ENCODE measurements around the gene MIOX.
A peak's percentile ranks its signal among the peaks of the same experiment; 100 is the strongest.

The MIOX gene

DNA sequence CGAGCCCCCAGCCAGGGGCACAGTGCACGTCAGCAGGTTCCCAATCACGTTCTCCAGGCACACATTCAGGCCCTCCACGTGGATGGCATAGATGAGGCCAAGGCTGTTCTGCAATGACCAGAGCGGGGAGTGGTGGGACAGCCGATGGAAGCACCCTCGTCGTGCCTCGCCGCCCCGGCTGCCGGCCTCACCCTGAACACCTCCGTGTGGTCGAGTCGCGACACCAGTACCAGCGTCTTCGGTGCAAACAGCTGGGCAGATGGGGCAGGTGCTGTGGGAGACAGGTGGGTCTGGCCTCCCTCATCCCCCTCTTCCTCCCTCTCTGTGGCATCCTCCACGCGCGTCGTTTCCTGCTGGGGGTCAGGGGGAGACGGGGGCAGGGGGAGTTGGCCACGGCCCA is 19.3 kb upstream of the MIOX start:
- peaks cover 18% of the 10 kb centered on the region for H3F3A ChIP-seq (ENCODE audit: control insufficient read depth, insufficient read depth)
- no peak overlapping the region for H3K4me2 ChIP-seq (ENCODE audit: low read length)
- no peaks in the 10 kb centered on the region for H4K20me1 ChIP-seq (ENCODE audit: control insufficient read depth, insufficient read depth, low read depth, low read length)
- TF ChIP-seq, protein P1, sequence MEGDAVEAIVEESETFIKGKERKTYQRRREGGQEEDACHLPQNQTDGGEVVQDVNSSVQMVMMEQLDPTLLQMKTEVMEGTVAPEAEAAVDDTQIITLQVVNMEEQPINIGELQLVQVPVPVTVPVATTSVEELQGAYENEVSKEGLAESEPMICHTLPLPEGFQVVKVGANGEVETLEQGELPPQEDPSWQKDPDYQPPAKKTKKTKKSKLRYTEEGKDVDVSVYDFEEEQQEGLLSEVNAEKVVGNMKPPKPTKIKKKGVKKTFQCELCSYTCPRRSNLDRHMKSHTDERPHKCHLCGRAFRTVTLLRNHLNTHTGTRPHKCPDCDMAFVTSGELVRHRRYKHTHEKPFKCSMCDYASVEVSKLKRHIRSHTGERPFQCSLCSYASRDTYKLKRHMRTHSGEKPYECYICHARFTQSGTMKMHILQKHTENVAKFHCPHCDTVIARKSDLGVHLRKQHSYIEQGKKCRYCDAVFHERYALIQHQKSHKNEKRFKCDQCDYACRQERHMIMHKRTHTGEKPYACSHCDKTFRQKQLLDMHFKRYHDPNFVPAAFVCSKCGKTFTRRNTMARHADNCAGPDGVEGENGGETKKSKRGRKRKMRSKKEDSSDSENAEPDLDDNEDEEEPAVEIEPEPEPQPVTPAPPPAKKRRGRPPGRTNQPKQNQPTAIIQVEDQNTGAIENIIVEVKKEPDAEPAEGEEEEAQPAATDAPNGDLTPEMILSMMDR (IDR thresholded peaks at IDR 0.05; ENCODE audit: low read depth, low read length, poor library complexity, severe bottlenecking) = no peak
- TF ChIP-seq EZH2phosphoT487 (IDR thresholded peaks at IDR 0.05; ENCODE audit: borderline replicate concordance, low read length) = no peak
- H3K27me3 ChIP-seq (ENCODE audit: control insufficient read depth, low read length) = no peaks in the 10 kb centered on the region
- peaks cover 46% of the 10 kb centered on the region for H3K4me1 ChIP-seq (ENCODE audit: control insufficient read depth, low read length)
- no peak overlapping the region for H3K27ac ChIP-seq (ENCODE audit: low read depth, low read length)
- H3K36me3 ChIP-seq (ENCODE audit: control insufficient read depth, low read length) = peaks cover 89% of the 10 kb centered on the region
- no peaks in the 10 kb centered on the region for H3K9me2 ChIP-seq (replicated peaks; ENCODE audit: control insufficient read depth, low read length)
- no peaks in the 10 kb centered on the region for H3K9me3 ChIP-seq (ENCODE audit: control insufficient read depth, insufficient read depth, low read length)
- no peak overlapping the region for H3K4me3 ChIP-seq (ENCODE audit: low read length)
- peaks cover 62% of the 10 kb centered on the region for H3K79me2 ChIP-seq (ENCODE audit: control insufficient read depth, low read length)

DNA sequence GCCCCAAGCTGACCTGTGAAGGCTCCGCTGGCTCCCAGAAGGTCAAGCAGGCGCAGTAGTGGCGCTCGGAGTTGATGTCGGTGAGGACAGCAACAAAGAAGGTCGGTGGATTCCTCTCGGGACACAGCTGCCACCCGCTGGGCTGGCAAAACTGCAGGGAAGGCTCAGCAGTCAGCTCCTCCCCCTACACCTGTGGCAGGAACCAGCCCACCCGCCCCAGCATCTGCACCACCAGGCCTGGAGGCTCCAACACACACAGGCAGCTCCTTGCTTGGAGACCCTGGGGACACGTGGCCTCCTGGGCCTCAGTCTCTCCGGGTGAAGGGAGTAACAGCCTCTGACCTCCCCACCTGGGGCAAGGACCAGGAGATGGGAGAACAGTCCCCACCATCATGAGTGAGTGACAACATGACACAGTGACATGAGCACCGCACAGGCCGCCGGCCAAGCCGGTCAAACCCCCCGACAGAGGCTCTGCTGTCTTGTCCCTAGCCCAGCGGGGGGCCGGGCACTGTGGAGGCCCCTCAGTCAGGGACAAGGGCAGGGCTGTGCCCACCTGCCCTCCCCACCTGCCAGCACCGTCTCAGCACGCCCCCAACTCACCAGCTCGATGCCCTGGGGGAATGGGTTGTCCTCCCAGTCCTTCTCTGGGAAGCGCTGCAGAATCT is 18.8 kb upstream of the MIOX start:
- H3K27me3 ChIP-seq (ENCODE audit: control insufficient read depth, low read length) = no peaks in the 10 kb centered on the region
- peaks cover 89% of the 10 kb centered on the region for H3K36me3 ChIP-seq (ENCODE audit: control insufficient read depth, low read length)
- peaks cover 68% of the 10 kb centered on the region for H3K79me2 ChIP-seq (ENCODE audit: control insufficient read depth, low read length)
- peaks cover 52% of the 10 kb centered on the region for H3K4me1 ChIP-seq (ENCODE audit: control insufficient read depth, low read length)
- H4K20me1 ChIP-seq (ENCODE audit: control insufficient read depth, insufficient read depth, low read depth, low read length) = no peaks in the 10 kb centered on the region
- H3K27ac ChIP-seq (ENCODE audit: low read depth, low read length) = peak overlapping the region; percentile 100
- TF ChIP-seq EZH2phosphoT487 (IDR thresholded peaks at IDR 0.05; ENCODE audit: borderline replicate concordance, low read length) = no peak
- TF ChIP-seq, protein P1 (IDR thresholded peaks at IDR 0.05; ENCODE audit: low read depth, low read length, poor library complexity, severe bottlenecking) = no peak
- peaks cover 18% of the 10 kb centered on the region for H3F3A ChIP-seq (ENCODE audit: control insufficient read depth, insufficient read depth)
- H3K4me2 ChIP-seq (ENCODE audit: low read length) = peak overlapping the region; percentile 97
- H3K4me3 ChIP-seq (ENCODE audit: low read length) = peak overlapping the region; percentile 74
- H3K9me2 ChIP-seq (replicated peaks; ENCODE audit: control insufficient read depth, low read length) = no peaks in the 10 kb centered on the region
- H3K9me3 ChIP-seq (ENCODE audit: control insufficient read depth, insufficient read depth, low read length) = no peaks in the 10 kb centered on the region

DNA sequence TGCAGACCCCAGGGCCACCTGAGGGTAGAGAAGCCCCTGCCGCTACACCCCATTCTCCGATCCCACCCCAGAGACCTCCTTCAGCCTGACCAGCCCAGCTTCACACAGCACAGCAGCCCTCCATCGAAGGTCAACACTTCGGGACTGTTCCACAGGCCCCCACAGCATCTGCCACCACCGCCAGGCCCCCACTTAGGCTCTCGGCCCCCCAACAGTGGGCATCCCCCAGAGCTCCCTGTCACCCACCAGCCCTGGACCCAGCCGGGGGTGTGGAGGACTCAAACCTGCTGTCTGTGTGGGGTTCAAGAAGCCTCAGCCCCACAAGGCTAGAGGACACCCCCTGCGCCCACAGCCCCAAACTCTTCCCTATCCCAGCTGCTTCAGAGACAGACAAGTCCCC is 18.0 kb upstream of the MIOX start:
- Histone ChIP-seq H3K27me3 (ENCODE audit: control insufficient read depth, low read length) (no peaks in the 10 kb centered on the region), H4K20me1 (ENCODE audit: control insufficient read depth, insufficient read depth, low read depth, low read length) (no peaks in the 10 kb centered on the region), H3K4me2 (ENCODE audit: low read length) (peak overlapping the region; percentile 97), H3K36me3 (ENCODE audit: control insufficient read depth, low read length) (peaks cover 88% of the 10 kb centered on the region), H3K9me2 (replicated peaks; ENCODE audit: control insufficient read depth, low read length) (no peaks in the 10 kb centered on the region), H3F3A (ENCODE audit: control insufficient read depth, insufficient read depth) (peaks cover 18% of the 10 kb centered on the region), H3K79me2 (ENCODE audit: control insufficient read depth, low read length) (peaks cover 75% of the 10 kb centered on the region), H3K4me1 (ENCODE audit: control insufficient read depth, low read length) (peaks cover 59% of the 10 kb centered on the region), H3K9me3 (ENCODE audit: control insufficient read depth, insufficient read depth, low read length) (no peaks in the 10 kb centered on the region), H3K4me3 (ENCODE audit: low read length) (peak overlapping the region; percentile 74), H3K27ac (ENCODE audit: low read depth, low read length) (peak overlapping the region; percentile 100)
- TF ChIP-seq EZH2phosphoT487 (IDR thresholded peaks at IDR 0.05; ENCODE audit: borderline replicate concordance, low read length) = no peak
- TF ChIP-seq, protein P1 (IDR thresholded peaks at IDR 0.05; ENCODE audit: low read depth, low read length, poor library complexity, severe bottlenecking) = no peak
